HG02943 (cell line): ENCODE measurements around the gene PHAF1.

Experiments
- ATAC-seq: cut with Tn5 transposase; IDR thresholded peaks from one replicate; pipeline ENCODE4 v1.9.1; 2021; ENCODE audit warnings: mild to moderate bottlenecking, low read depth, moderate library complexity; ENCODE audit not compliant: unreplicated experiment

The PHAF1 gene

GRCh38 chr16:67161595-67162058 lies 51.9 kb downstream of the PHAF1 start:
- ATAC-seq: no peak

- ATAC-seq: no peak
Observed at GRCh38 chr16:67162506-67163163, 52.9 kb downstream of the PHAF1 start.

GRCh38 chr16:67163164-67163998 lies 53.6 kb downstream of the PHAF1 start:
- no peak for ATAC-seq

GRCh38 chr16:67163999-67164558 lies 54.3 kb downstream of the PHAF1 start:
- ATAC-seq: no peak

DNA sequence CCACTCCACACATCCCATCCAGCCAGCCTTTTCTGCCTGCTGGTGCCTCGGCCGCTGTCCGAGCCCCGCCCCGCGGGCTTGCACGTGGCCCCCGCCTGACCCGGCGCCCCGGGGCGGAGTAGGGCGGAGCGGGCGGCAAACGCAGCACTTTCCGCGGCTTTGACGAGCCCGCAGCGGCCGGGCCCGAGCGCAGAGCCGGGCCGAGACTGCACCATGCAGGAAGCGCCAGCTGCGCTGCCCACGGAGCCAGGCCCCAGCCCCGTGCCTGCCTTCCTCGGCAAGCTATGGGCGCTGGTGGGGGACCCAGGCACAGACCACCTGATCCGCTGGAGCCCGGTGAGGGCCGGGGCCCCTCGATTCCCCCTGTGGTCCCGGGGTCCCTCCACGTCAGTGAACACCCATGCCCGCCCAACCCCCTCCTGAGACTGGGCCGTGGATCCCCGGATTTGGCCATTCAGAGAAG lies 54.9 kb downstream of the PHAF1 start, which contains the start of gene HSF4:
Gene HSF4, plus strand, starts transcription at position 147 of the 463 bp plus-strand sequence. Its CDS starts 67 bp downstream, at position 214.
- ATAC-seq: no peak

DNA sequence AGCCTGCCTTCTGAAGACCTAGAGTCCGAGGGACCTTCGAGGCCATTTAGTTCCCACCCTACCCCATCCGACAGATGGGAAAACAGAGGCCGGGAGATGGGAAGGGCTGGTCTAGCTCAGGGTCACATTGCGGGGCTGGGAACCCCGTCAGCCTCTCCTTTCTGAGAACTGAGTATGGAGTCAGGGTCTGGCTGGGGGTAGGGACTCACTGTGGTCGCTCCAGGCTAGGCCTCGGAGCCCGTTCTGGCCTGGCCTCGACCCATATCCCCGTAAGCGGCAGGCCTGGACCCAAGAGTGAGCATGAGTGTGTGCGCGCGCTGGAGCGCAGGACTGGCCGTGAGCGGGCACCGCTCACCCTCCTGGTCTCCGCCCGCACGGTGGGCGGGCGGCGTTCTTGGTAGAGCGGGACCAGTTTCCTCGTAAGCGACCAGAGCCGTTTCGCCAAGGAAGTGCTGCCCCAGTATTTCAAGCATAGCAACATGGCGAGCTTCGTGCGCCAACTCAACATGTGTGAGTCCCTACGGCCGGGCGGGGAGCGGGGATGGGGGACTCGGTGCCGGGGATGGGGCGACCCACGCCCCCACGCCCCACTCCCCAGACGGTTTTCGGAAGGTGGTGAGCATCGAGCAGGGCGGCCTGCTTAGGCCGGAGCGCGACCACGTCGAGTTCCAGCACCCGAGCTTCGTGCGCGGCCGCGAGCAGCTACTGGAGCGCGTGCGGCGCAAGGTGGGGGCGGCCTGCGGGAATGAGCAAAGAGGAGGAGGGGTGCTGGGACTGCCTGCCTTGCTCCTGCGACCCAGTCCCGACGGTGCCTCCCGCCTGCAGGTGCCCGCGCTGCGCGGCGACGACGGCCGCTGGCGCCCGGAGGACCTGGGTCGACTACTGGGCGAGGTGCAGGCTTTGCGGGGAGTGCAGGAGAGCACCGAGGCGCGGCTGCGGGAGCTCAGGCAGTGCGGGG lies 55.7 kb downstream of the PHAF1 start:
- no peak for ATAC-seq

GRCh38 chr16:67166110-67166547 lies 56.4 kb downstream of the PHAF1 start:
- ATAC-seq: no peak

- ATAC-seq: no peak
Observed at GRCh38 chr16:67166598-67167168, 56.9 kb downstream of the PHAF1 start.

DNA sequence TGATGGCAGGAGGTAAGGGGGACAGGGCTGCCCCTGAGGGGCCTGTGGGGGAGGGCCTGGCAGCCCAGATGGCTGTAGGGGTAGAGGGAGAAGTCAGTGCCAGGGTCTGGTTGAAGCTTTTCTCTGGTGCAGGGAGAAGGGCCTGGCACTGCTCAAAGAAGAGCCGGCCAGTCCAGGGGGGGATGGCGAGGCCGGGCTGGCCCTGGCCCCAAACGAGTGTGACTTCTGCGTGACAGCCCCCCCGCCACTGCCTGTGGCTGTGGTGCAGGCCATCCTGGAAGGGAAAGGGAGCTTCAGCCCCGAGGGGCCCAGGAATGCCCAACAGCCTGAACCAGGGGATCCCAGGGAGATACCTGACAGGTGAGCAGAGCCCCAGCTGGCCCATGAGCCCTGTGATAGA lies 57.8 kb downstream of the PHAF1 start:
- no peak for ATAC-seq

GRCh38 chr16:67169011-67169451 lies 59.3 kb downstream of the PHAF1 start:
- no peak for ATAC-seq

DNA sequence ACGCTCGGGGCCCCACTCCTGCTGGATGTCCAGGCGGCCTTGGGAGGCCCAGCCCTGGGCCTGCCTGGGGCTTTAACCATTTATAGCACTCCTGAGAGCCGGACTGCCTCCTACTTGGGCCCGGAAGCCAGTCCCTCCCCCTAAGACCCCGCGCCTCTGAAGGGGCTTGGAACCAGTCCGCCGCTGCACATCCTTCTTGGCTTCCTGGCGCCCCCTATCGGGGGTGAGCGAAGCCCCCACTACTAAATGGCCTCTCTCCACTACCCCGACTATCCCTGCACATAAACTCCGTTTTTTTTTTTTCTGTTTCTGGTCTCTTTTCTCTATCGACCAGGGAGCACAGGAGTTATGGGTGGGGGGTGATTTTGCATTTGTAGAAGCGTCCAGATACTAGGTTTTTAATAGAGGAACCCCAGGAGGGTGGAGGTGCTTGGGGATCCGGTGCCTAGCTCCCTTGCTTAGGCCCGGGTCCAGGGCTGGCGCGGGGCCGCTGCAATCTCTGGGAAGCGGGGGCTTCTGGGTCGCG lies 60.0 kb downstream of the PHAF1 start:
- ATAC-seq: no peak

GRCh38 chr16:67170168-67170948 lies 60.6 kb downstream of the PHAF1 start, which contains the start of gene NOL3:
Gene NOL3, plus strand, starts transcription at chr16:67170538.
- ATAC-seq: no peak

DNA sequence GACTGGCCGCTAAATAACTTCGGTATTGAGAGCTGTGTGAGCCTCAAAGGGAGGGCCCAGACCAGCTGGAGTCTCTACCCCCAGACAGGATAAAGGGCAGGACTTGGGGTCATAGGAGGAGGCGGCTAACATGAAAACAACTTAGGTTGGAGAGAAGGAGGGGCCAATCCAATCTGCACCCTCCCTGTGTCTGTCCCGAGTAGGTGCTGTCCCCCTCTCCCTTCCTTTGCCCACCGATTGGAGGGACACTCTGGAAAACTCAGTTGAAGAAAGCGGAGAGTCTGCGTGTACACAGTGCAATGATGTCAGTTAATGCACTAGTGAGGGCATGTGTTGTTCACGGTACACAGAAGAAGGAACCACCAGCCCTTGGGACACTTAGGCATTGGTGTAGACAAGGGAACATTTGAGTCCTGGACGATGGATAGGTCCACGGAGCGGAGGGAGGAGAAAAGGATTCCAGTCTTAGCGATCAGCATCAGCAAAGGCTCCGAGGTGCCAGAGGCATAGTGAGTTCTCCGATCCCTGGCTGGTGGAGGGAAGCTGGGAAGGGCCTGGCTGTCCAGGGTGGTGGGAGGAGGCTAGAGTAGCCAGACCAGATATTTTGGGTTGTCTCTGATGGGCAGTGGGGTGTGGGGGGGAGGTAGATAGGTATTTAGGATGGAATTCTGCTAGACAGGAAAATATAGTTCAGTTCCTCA lies 61.4 kb downstream of the PHAF1 start:
- ATAC-seq: no peak

DNA sequence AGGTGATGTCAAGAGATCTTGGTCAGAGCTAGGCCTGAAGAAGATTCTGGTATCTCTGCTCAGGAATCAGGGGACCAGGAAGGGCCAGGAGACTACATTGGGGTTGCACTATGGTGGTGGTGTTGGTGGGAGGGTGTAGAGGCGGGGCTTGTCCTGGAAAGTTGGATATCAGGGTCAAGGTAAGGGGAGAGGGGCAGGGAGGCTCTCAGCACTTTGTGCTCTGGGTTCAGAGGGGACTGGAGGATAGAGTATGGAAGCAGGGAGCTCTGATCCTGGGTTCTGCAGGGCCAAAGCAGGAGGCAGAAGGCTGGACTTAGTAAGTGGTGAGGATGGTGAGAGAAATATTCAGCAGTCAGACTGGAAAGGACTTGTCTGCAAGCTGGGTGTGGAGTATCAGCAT lies 63.6 kb downstream of the PHAF1 start:
- ATAC-seq: no peak

DNA sequence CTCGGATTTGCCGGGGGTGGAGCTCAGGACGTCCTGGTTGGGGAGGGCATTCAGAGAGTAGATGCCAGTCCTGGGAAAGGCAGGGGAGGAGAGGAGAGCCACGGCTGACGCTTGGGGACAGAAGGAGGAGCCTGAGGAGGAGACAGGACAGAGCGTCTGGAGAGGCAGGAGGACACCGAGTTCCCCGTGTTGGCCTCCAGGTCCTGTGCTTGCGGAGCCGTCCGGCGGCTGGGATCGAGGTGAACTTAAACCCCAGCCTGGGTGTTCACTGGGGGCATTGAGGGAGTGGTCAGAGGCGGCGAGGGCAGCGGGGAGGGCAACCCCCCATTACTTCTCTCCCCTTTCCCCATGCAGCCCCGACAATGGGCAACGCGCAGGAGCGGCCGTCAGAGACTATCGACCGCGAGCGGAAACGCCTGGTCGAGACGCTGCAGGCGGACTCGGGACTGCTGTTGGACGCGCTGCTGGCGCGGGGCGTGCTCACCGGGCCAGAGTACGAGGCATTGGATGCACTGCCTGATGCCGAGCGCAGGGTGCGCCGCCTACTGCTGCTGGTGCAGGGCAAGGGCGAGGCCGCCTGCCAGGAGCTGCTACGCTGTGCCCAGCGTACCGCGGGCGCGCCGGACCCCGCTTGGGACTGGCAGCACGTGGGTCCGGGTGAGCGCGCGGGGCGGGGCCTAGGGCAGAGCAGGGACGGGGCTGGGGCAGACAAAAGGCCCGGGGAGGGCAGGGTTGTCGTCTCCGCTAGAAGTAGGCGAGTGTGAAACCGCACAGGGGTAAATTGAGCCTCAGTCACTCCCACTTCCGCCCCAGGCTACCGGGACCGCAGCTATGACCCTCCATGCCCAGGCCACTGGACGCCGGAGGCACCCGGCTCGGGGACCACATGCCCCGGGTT lies 64.3 kb downstream of the PHAF1 start:
- no peak for ATAC-seq

- no peak for ATAC-seq
Observed at GRCh38 chr16:67174706-67175231, 65.0 kb downstream of the PHAF1 start.

- no peak for ATAC-seq
Observed at GRCh38 chr16:67176662-67177061, 66.9 kb downstream of the PHAF1 start.
